ENCODE data around the gene DNAL1.

The DNAL1 gene

DNA sequence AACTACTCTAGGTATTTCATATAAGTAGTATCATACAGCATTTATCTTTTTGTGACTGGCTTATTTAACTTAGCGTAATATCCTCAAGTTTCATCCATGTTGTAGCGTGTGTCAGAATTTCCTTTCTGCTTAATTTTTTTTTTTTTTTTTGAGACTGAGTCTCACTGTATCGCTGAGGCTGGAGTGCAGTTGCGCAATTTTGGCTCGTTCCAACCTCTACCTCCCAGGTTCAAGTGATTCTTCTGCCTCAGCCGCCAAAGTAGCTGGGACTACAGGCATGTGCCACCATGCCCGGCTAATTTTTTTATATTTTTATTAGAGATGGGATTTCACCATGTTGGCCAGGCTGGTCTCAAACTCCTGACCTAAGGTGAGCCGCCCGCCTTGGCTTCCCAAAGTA, 40.5 kb downstream of the DNAL1 start:
- Histone ChIP-seq H4K91ac (ENCODE audit: low read depth, low read length, poor library complexity) (no peak overlapping the region), H3K27ac (replicated peaks; ENCODE audit: low read length) (no peak overlapping the region), H3K9me3 (replicated peaks in 1 of 2; ENCODE audit: control insufficient read depth in 2 of 2, insufficient read depth in 1 of 2, low read depth in 1 of 2, low read length in 2 of 2) (no peaks in the 10 kb centered on the region), H3K4me1 (ENCODE audit: control insufficient read depth in 2 of 2, insufficient read depth in 1 of 2, low read depth in 1 of 2, low read length in 2 of 2) (no peaks in the 10 kb centered on the region), H2BK15ac (ENCODE audit: low read length) (no peak overlapping the region), H3K9ac (ENCODE audit: low read depth, low read length, poor library complexity) (no peak overlapping the region), H2AFZ (ENCODE audit: low read length) (no peak overlapping the region), H3K79me1 (ENCODE audit: low read depth, low read length) (no peaks in the 10 kb centered on the region), H2BK5ac (ENCODE audit: low read length) (no peak overlapping the region), H3K23ac (ENCODE audit: low read depth, low read length, poor library complexity) (no peak overlapping the region), H3K36me3 (replicated peaks in 1 of 2; ENCODE audit: control insufficient read depth in 2 of 2, insufficient read depth in 2 of 2, low read length in 2 of 2) (peaks cover 0 to 15% of the 10 kb centered on the region in 2 donors), H2BK12ac (ENCODE audit: low read length) (no peak overlapping the region), H3K4me2 (ENCODE audit: insufficient read depth, low read length, poor library complexity, severe bottlenecking) (no peak overlapping the region), H4K8ac (ENCODE audit: low read depth, low read length) (no peak overlapping the region), H3K18ac (ENCODE audit: low read length) (no peak overlapping the region), H3K4me3 (ENCODE audit: low read length in 2 of 2) (no peak overlapping the region), H2BK120ac (ENCODE audit: low read depth, low read length) (no peak overlapping the region), H2AK5ac (ENCODE audit: low read depth, low read length) (no peak overlapping the region), H3K4ac (ENCODE audit: low read length) (no peak overlapping the region), H3K27me3 (ENCODE audit: control insufficient read depth in 3 of 3, insufficient read depth in 3 of 3, low read depth in 1 of 3, low read length in 3 of 3) (no peaks in the 10 kb centered on the region), H3K14ac (ENCODE audit: low read length) (no peak overlapping the region)
- no peak for DNase-seq (ENCODE audit: low spot score)
- no CpG with 5 or more reads among the region's 9 CpGs for WGBS, 2 donors (ENCODE audit: extremely low coverage in 2 of 2, insufficient read length in 2 of 2, insufficient replicate concordance in 1 of 2)

DNA sequence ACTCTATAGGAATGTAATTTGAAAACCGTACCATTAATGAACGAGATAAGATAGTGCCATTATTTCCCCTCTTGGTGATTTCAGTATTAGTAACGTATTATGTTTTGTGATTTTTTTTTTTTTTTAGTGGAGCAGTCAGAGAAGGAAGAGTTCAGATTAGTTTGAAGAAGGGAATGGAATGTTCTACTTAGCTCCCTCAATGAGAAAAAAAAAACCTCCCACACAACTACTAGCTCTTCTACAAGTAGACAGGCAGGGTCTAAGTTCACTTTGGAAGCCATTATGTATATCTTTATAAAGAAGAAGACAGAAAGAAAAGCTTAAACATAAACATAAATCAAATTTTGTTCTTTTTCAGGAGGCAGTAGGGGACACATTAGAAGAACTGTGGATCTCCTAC, 42.1 kb downstream of the DNAL1 start:
- Histone ChIP-seq H3K27me3 (ENCODE audit: control insufficient read depth in 3 of 3, insufficient read depth in 3 of 3, low read depth in 1 of 3, low read length in 3 of 3) (no peaks in the 10 kb centered on the region), H2BK12ac (ENCODE audit: low read length) (no peak overlapping the region), H2AK5ac (ENCODE audit: low read depth, low read length) (no peak overlapping the region), H3K36me3 (replicated peaks in 1 of 2; ENCODE audit: control insufficient read depth in 2 of 2, insufficient read depth in 2 of 2, low read length in 2 of 2) (peaks cover 0 to 15% of the 10 kb centered on the region in 2 donors), H2BK5ac (ENCODE audit: low read length) (no peak overlapping the region), H3K18ac (ENCODE audit: low read length) (no peak overlapping the region), H4K91ac (ENCODE audit: low read depth, low read length, poor library complexity) (no peak overlapping the region), H3K14ac (ENCODE audit: low read length) (no peak overlapping the region), H2AFZ (ENCODE audit: low read length) (no peak overlapping the region), H3K79me1 (ENCODE audit: low read depth, low read length) (no peaks in the 10 kb centered on the region), H3K23ac (ENCODE audit: low read depth, low read length, poor library complexity) (no peak overlapping the region), H3K4me1 (ENCODE audit: control insufficient read depth in 2 of 2, insufficient read depth in 1 of 2, low read depth in 1 of 2, low read length in 2 of 2) (no peaks in the 10 kb centered on the region), H3K9me3 (replicated peaks in 1 of 2; ENCODE audit: control insufficient read depth in 2 of 2, insufficient read depth in 1 of 2, low read depth in 1 of 2, low read length in 2 of 2) (no peaks in the 10 kb centered on the region), H3K9ac (ENCODE audit: low read depth, low read length, poor library complexity) (no peak overlapping the region), H3K4me2 (ENCODE audit: insufficient read depth, low read length, poor library complexity, severe bottlenecking) (no peak overlapping the region), H3K4ac (ENCODE audit: low read length) (no peak overlapping the region), H4K8ac (ENCODE audit: low read depth, low read length) (no peak overlapping the region), H3K4me3 (ENCODE audit: low read length in 2 of 2) (no peak overlapping the region), H3K27ac (replicated peaks; ENCODE audit: low read length) (no peak overlapping the region), H2BK120ac (ENCODE audit: low read depth, low read length) (no peak overlapping the region), H2BK15ac (ENCODE audit: low read length) (no peak overlapping the region)
- 100% methylated on average over 1 of the region's 3 CpGs; no CpG with 5 or more reads in 1 of the 2 donors for WGBS, 2 donors (ENCODE audit: extremely low coverage in 2 of 2, insufficient read length in 2 of 2, insufficient replicate concordance in 1 of 2)
- no peak for DNase-seq (ENCODE audit: low spot score)

DNA sequence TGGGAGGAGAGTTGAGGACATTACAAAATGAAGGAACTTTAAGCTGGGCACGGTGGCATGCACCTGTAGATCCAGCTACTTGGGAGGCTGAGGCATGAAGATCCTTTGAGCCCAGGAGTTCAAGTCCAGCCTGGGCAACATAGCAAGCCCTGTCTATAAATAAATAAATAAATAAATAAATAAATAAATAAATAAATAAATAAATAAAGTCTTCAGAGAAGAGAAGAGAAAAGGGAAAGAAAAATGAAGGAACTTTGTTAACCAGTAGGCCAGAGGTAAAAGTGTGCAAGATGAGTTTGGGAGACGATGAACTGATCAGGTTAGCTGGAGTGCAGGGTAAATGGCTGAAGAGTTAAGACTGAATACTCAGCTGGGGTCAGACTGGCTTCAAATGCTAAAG, 49.3 kb downstream of the DNAL1 start:
- Histone ChIP-seq H2AFZ (ENCODE audit: low read length) (no peak overlapping the region), H2BK15ac (ENCODE audit: low read length) (no peak overlapping the region), H3K27me3 (ENCODE audit: control insufficient read depth in 3 of 3, insufficient read depth in 3 of 3, low read depth in 1 of 3, low read length in 3 of 3) (no peaks in the 10 kb centered on the region), H3K4me1 (ENCODE audit: control insufficient read depth in 2 of 2, insufficient read depth in 1 of 2, low read depth in 1 of 2, low read length in 2 of 2) (no peaks in the 10 kb centered on the region), H2BK12ac (ENCODE audit: low read length) (no peak overlapping the region), H3K4me3 (ENCODE audit: low read length in 2 of 2) (no peak overlapping the region), H3K9ac (ENCODE audit: low read depth, low read length, poor library complexity) (no peak overlapping the region), H4K8ac (ENCODE audit: low read depth, low read length) (no peak overlapping the region), H3K36me3 (replicated peaks in 1 of 2; ENCODE audit: control insufficient read depth in 2 of 2, insufficient read depth in 2 of 2, low read length in 2 of 2) (peaks cover 2 to 18% of the 10 kb centered on the region in 2 donors), H3K27ac (replicated peaks; ENCODE audit: low read length) (no peak overlapping the region), H3K9me3 (replicated peaks in 1 of 2; ENCODE audit: control insufficient read depth in 2 of 2, insufficient read depth in 1 of 2, low read depth in 1 of 2, low read length in 2 of 2) (no peaks in the 10 kb centered on the region), H3K23ac (ENCODE audit: low read depth, low read length, poor library complexity) (no peak overlapping the region), H3K18ac (ENCODE audit: low read length) (no peak overlapping the region), H2BK120ac (ENCODE audit: low read depth, low read length) (no peak overlapping the region), H3K79me1 (ENCODE audit: low read depth, low read length) (no peaks in the 10 kb centered on the region), H3K14ac (ENCODE audit: low read length) (no peak overlapping the region), H3K4ac (ENCODE audit: low read length) (no peak overlapping the region), H2BK5ac (ENCODE audit: low read length) (no peak overlapping the region), H2AK5ac (ENCODE audit: low read depth, low read length) (no peak overlapping the region), H4K91ac (ENCODE audit: low read depth, low read length, poor library complexity) (no peak overlapping the region), H3K4me2 (ENCODE audit: insufficient read depth, low read length, poor library complexity, severe bottlenecking) (no peak overlapping the region)
- no CpG with 5 or more reads among the region's 2 CpGs for WGBS, 2 donors (ENCODE audit: extremely low coverage in 2 of 2, insufficient read length in 2 of 2, insufficient replicate concordance in 1 of 2)
- no peak for DNase-seq (ENCODE audit: low spot score)

DNA sequence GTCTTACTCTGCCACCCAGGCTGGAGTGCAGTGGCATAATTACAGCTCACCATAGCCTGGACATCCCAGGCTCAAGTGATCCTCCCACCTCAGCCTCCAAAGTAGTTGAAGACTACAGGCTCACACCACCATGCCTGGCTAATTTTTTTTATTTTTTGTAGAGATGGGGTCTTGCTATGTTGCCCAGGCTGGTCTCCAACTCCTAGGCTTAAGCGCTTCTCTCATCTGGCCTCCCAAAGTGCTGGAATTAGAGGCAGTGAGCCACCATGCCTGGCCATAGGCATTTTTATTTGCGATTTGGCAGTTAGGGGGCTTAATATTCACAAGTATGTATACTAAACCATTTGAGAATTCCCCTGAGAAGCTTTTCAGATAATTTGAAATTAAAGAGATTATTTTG, 50.3 kb downstream of the DNAL1 start:
- no peak for DNase-seq (ENCODE audit: low spot score)
- no peak overlapping the region for H3K23ac ChIP-seq (ENCODE audit: low read depth, low read length, poor library complexity)
- H3K9ac ChIP-seq (ENCODE audit: low read depth, low read length, poor library complexity) = no peak overlapping the region
- no peaks in the 10 kb centered on the region for H3K4me1 ChIP-seq (ENCODE audit: control insufficient read depth in 2 of 2, insufficient read depth in 1 of 2, low read depth in 1 of 2, low read length in 2 of 2)
- H3K9me3 ChIP-seq (replicated peaks in 1 of 2; ENCODE audit: control insufficient read depth in 2 of 2, insufficient read depth in 1 of 2, low read depth in 1 of 2, low read length in 2 of 2) = no peaks in the 10 kb centered on the region
- H3K27ac ChIP-seq (replicated peaks; ENCODE audit: low read length) = no peak overlapping the region
- H2BK120ac ChIP-seq (ENCODE audit: low read depth, low read length) = no peak overlapping the region
- no peak overlapping the region for H4K91ac ChIP-seq (ENCODE audit: low read depth, low read length, poor library complexity)
- H3K4me3 ChIP-seq (ENCODE audit: low read length in 2 of 2) = no peak overlapping the region
- no peak overlapping the region for H2BK15ac ChIP-seq (ENCODE audit: low read length)
- H3K18ac ChIP-seq (ENCODE audit: low read length) = no peak overlapping the region
- H3K27me3 ChIP-seq (ENCODE audit: control insufficient read depth in 3 of 3, insufficient read depth in 3 of 3, low read depth in 1 of 3, low read length in 3 of 3) = no peaks in the 10 kb centered on the region
- no peak overlapping the region for H3K4ac ChIP-seq (ENCODE audit: low read length)
- H2BK5ac ChIP-seq (ENCODE audit: low read length) = no peak overlapping the region
- no CpG with 5 or more reads among the region's 2 CpGs for WGBS, 2 donors (ENCODE audit: extremely low coverage in 2 of 2, insufficient read length in 2 of 2, insufficient replicate concordance in 1 of 2)
- no peak overlapping the region for H2BK12ac ChIP-seq (ENCODE audit: low read length)
- no peak overlapping the region for H2AK5ac ChIP-seq (ENCODE audit: low read depth, low read length)
- H2AFZ ChIP-seq (ENCODE audit: low read length) = no peak overlapping the region
- no peak overlapping the region for H3K4me2 ChIP-seq (ENCODE audit: insufficient read depth, low read length, poor library complexity, severe bottlenecking)
- peaks cover 2 to 13% of the 10 kb centered on the region in 2 donors for H3K36me3 ChIP-seq (replicated peaks in 1 of 2; ENCODE audit: control insufficient read depth in 2 of 2, insufficient read depth in 2 of 2, low read length in 2 of 2)
- H3K79me1 ChIP-seq (ENCODE audit: low read depth, low read length) = no peaks in the 10 kb centered on the region
- no peak overlapping the region for H4K8ac ChIP-seq (ENCODE audit: low read depth, low read length)
- no peak overlapping the region for H3K14ac ChIP-seq (ENCODE audit: low read length)
